Common myeloid progenitor, CD34-positive (primary cell): ENCODE measurements around the gene ERMAP.
"Not testable (repeated sequence)": the region's sequence is repeated elsewhere in the genome, so short reads cannot be mapped to it uniquely, and the experiment has no call there.

ENCODE experiments used
- CTCF ChIA-PET: fragments of 350-600 bp; sonication (Branson Sonifier 250); formaldehyde crosslinking; loops from one replicate; lab custom pipeline; 2021; ENCODE audit warnings: antibody characterized with exemption; lab: Charles Lee
- POLR2A ChIA-PET: fragments of 350-600 bp; sonication (Branson Sonifier 250); formaldehyde crosslinking; loops from one replicate; lab custom pipeline; 2021; ENCODE audit warnings: antibody characterized with exemption; lab: Charles Lee
- DNase-seq, 3 donors: peaks; one replicate each; pipeline versions ENCODE4 v3.0.0 to v3.0.0-alpha.2; 2013
- H3K27ac ChIP-seq, 2 experiments: 1 replicate in 1 of 2; 2 replicates in 1 of 2; pipeline ENCODE4 v1.7.0; 2013; ENCODE audit warnings: inconsistent platforms in 2 of 2, low read length in 2 of 2, mild to moderate bottlenecking in 2 of 2, low read depth in 1 of 2, moderate library complexity in 1 of 2; ENCODE audit not compliant: severe bottlenecking in 2 of 2, insufficient read depth in 1 of 2, poor library complexity in 1 of 2
- H3K27me3 ChIP-seq, 5 experiments: replicated peaks in 2 of 5; 1 replicate in 3 of 5; 2 replicates in 2 of 5; pipeline versions ENCODE4 v1.6.1 to v1.7.0; 2013; ENCODE audit warnings: low read length in 4 of 5, mild to moderate bottlenecking in 2 of 5, moderate library complexity in 2 of 5, inconsistent platforms in 1 of 5; ENCODE audit not compliant: insufficient read depth in 5 of 5, control insufficient read depth in 4 of 5
- H3K36me3 ChIP-seq, 4 experiments: 1 replicate in 2 of 4; 2 replicates in 2 of 4; pipeline versions ENCODE4 v1.6.1 to v1.7.0; 2013; ENCODE audit warnings: low read length in 3 of 4, control low read depth in 1 of 4, mild to moderate bottlenecking in 1 of 4; ENCODE audit not compliant: control insufficient read depth in 4 of 4, insufficient read depth in 4 of 4
- H3K4me1 ChIP-seq, 4 experiments: 1 replicate in 3 of 4; 2 replicates in 1 of 4; pipeline versions ENCODE4 v1.6.1 to v1.7.1; 2013; ENCODE audit warnings: low read length in 3 of 4, mild to moderate bottlenecking in 3 of 4, control low read depth in 1 of 4, inconsistent platforms in 1 of 4, moderate library complexity in 1 of 4; ENCODE audit not compliant: control insufficient read depth in 4 of 4, insufficient read depth in 4 of 4; ENCODE audit errors: control extremely low read depth in 1 of 4
- H3K4me3 ChIP-seq, 7 experiments: 1 replicate in 4 of 7; 2 replicates in 3 of 7; pipeline versions ENCODE4 v1.5.1 to v1.7.0; 2013; ENCODE audit warnings: mild to moderate bottlenecking in 7 of 7, low read length in 6 of 7, moderate library complexity in 6 of 7, inconsistent platforms in 2 of 7, low read depth in 2 of 7, control low read depth in 1 of 7; ENCODE audit not compliant: insufficient read depth in 4 of 7, control insufficient read depth in 1 of 7; ENCODE audit errors: extremely low read depth in 1 of 7
- H3K9me3 ChIP-seq, 5 experiments: 1 replicate in 4 of 5; 2 replicates in 1 of 5; pipeline versions ENCODE4 v1.6.1 to v1.7.1; 2013; ENCODE audit warnings: low read length in 4 of 5, mild to moderate bottlenecking in 2 of 5, inconsistent platforms in 1 of 5, low read depth in 1 of 5, moderate library complexity in 1 of 5; ENCODE audit not compliant: control insufficient read depth in 4 of 5, insufficient read depth in 2 of 5; ENCODE audit errors: control extremely low read depth in 1 of 5
- WGBS: methylation state at CpG from one replicate; pipeline ENCODE4 v1.1.5; 2013; ENCODE audit not compliant: insufficient coverage; 5-methylcytosine and 5-hydroxymethylcytosine counted together

ERMAP gene

GRCh38 chr1:42869751-42870150 is 52.8 kb downstream of the ERMAP start:
- H3K9me3 ChIP-seq, H3K36me3 ChIP-seq, H3K27ac ChIP-seq, H3K4me1 ChIP-seq, DNase-seq, CTCF ChIA-PET, POLR2A ChIA-PET, H3K27me3 ChIP-seq, H3K4me3 ChIP-seq: not testable (repeated sequence)
- 100% methylated on average over 2 of the region's 2 CpGs for WGBS

- CTCF ChIA-PET, H3K4me3 ChIP-seq: not testable (repeated sequence)
Observed at GRCh38 chr1:42873108-42873507, 56.2 kb downstream of the ERMAP start.

GRCh38 chr1:42873670-42874069 is 56.7 kb downstream of the ERMAP start:
- DNase-seq: peak; percentile 2 to 50 (median 17)
- no peak overlapping the region for H3K4me3 ChIP-seq
- H3K36me3 ChIP-seq: no peaks in the 10 kb centered on the region
- WGBS: no CpG with 5 or more reads among the region's 1 CpG
- H3K27me3 ChIP-seq: no peaks in the 10 kb centered on the region
- H3K9me3 ChIP-seq: peaks cover 0 to 3% (median 0%) of the 10 kb centered on the region in 5 experiments
- ChIA-PET CTCF (interaction anchor here (0.8 kb wide), 1 partner anchor 29 kb away, joined by 3 read pairs; no protein-coding TSS in a partner anchor), POLR2A (no interaction called here)
- no peaks in the 10 kb centered on the region for H3K4me1 ChIP-seq
- H3K27ac ChIP-seq: no peak overlapping the region

More at GRCh38 chr1:42873108-42873507, 56.2 kb downstream of the ERMAP start:
- H3K36me3 ChIP-seq, H3K27me3 ChIP-seq, H3K27ac ChIP-seq, POLR2A ChIA-PET, H3K4me1 ChIP-seq, H3K9me3 ChIP-seq, DNase-seq: not testable (repeated sequence)

- no peak overlapping the region for H3K4me3 ChIP-seq
- no peak for DNase-seq
- no peaks in the 10 kb centered on the region for H3K4me1 ChIP-seq
- CTCF ChIA-PET: no interaction called here
- POLR2A ChIA-PET: interaction anchor here (1.3 kb wide), 1 partner anchor 29 kb away, joined by 3 read pairs; no protein-coding TSS in a partner anchor
- H3K9me3 ChIP-seq: peaks cover 0 to 15% (median 11%) of the 10 kb centered on the region in 5 experiments
- no peaks in the 10 kb centered on the region for H3K27me3 ChIP-seq
- no peaks in the 10 kb centered on the region for H3K36me3 ChIP-seq
- no peak overlapping the region for H3K27ac ChIP-seq
Observed at GRCh38 chr1:42876009-42876408, 59.1 kb downstream of the ERMAP start.

GRCh38 chr1:42877380-42877779 is 60.5 kb downstream of the ERMAP start:
- Histone ChIP-seq H3K4me3 (no peak overlapping the region), H3K27ac (no peak overlapping the region), H3K27me3 (no peaks in the 10 kb centered on the region), H3K36me3 (no peaks in the 10 kb centered on the region), H3K4me1 (no peaks in the 10 kb centered on the region), H3K9me3 (peaks cover 0 to 17% (median 13%) of the 10 kb centered on the region in 5 experiments)
- 90% methylated on average over 2 of the region's 2 CpGs for WGBS
- POLR2A ChIA-PET: no interaction called here
- CTCF ChIA-PET: no interaction called here
- DNase-seq: no peak

GRCh38 chr1:42880384-42880783 is 63.5 kb downstream of the ERMAP start:
- Histone ChIP-seq H3K9me3 (peaks cover 0 to 16% (median 11%) of the 10 kb centered on the region in 5 experiments), H3K4me3 (no peak overlapping the region), H3K27ac (no peak overlapping the region), H3K27me3 (no peaks in the 10 kb centered on the region), H3K36me3 (no peaks in the 10 kb centered on the region), H3K4me1 (no peaks in the 10 kb centered on the region)
- no peak for DNase-seq
- WGBS: 95% methylated on average over 4 of the region's 4 CpGs
- CTCF ChIA-PET: no interaction called here
- POLR2A ChIA-PET: no interaction called here

GRCh38 chr1:42886046-42886739 is 69.3 kb downstream of the ERMAP start:
- H3K4me1 ChIP-seq: no peaks in the 10 kb centered on the region

More at GRCh38 chr1:42886046-42886739, 69.3 kb downstream of the ERMAP start:
- 94% methylated on average over 11 of the region's 16 CpGs for WGBS
- POLR2A ChIA-PET: no interaction called here
- no peak for DNase-seq
- no peak overlapping the region for H3K4me3 ChIP-seq
- H3K36me3 ChIP-seq: no peaks in the 10 kb centered on the region
- H3K27ac ChIP-seq: no peak overlapping the region
- peaks cover 0 to under 1% (median 0%) of the 10 kb centered on the region in 5 experiments for H3K9me3 ChIP-seq
- CTCF ChIA-PET: no interaction called here
- H3K27me3 ChIP-seq: no peaks in the 10 kb centered on the region
